ENCODE data around the gene ABCC1. TPM values are rescaled to one million over a fixed set of nuclear protein-coding genes. Genes with fewer than 3 reads are reported as not detected.
A peak's percentile ranks its signal among the peaks of the same experiment; 100 is the strongest.

The ABCC1 gene
- total RNA-seq, 1 experiment from 2014 or later: 23.6 TPM

DNA sequence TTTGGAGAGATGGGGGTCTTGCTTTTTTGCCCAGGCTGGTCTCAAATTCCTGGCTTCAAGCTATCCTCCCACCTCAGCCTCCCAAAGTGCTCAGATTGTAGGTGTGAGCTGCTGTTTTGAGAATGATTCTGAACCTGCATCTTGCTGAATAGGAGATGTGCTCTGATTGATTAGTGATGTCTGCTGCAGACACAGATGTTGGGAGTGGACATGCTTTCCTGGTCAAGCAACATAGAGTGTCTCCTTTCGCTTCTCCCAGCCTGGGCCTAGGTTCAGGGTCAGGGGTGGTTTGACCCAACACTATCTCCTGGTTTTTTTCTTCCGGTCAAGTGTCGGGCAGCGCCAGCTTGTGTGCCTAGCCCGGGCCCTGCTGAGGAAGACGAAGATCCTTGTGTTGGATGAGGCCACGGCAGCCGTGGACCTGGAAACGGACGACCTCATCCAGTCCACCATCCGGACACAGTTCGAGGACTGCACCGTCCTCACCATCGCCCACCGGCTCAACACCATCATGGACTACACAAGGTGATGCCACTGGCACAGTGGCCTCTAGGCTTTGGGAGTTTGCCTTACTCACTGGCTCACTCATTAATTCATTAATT lies 188.7 kb downstream of the ABCC1 start:
- Histone ChIP-seq H3K36me3 (ENCODE audit: insufficient read depth, low read length) (peaks cover 28% of the 10 kb centered on the region; the same call in 1 of the 2 replicates), H3K79me2 (ENCODE audit: low read length) (no peaks in the 10 kb centered on the region), H3K4me3 (ENCODE audit: low read length) (no peak overlapping the region), H3K9me3 (ENCODE audit: low read length) (no peaks in the 10 kb centered on the region), H3K27ac (ENCODE audit: low read length) (no peak overlapping the region), H3K4me1 (ENCODE audit: low read length) (no peaks in the 10 kb centered on the region), H2AFZ (ENCODE audit: low read length) (no peak overlapping the region), H3K27me3 (ENCODE audit: low read length) (no peaks in the 10 kb centered on the region), H4K20me1 (ENCODE audit: insufficient read depth, low read depth, low read length) (no peaks in the 10 kb centered on the region), H3K4me2 (ENCODE audit: low read depth, low read length, poor library complexity, severe bottlenecking) (no peak overlapping the region), H3K9ac (ENCODE audit: low read length) (no peak overlapping the region), H3K9me2 (replicated peaks; ENCODE audit: insufficient read depth, low read length) (no peaks in the 10 kb centered on the region)
- DNase-seq: no peak

DNA sequence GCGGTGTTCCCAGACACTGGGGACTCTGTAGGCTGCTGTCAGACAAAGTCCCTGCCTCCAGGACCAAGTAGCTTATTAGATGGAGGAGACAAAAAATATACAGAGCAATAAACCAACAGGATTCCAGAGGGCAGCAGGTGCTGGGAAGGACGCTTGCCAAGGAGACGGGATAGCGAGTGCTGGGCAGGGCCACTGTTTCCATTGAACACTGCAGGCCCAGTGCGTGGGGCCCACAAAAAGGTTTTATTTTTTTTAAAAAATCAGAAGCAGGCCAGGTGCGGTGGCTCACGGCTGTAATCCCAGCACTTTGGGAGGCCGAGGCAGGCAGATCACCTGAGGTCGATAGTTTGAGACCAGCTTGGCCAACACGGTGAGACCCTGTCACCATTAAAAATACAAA lies 189.6 kb downstream of the ABCC1 start:
- Histone ChIP-seq H4K20me1 (ENCODE audit: insufficient read depth, low read depth, low read length) (no peaks in the 10 kb centered on the region), H2AFZ (ENCODE audit: low read length) (no peak overlapping the region), H3K9me3 (ENCODE audit: low read length) (no peaks in the 10 kb centered on the region), H3K27me3 (ENCODE audit: low read length) (no peaks in the 10 kb centered on the region), H3K36me3 (ENCODE audit: insufficient read depth, low read length) (peaks cover 27% of the 10 kb centered on the region), H3K27ac (ENCODE audit: low read length) (no peak overlapping the region), H3K9me2 (replicated peaks; ENCODE audit: insufficient read depth, low read length) (no peaks in the 10 kb centered on the region), H3K4me2 (ENCODE audit: low read depth, low read length, poor library complexity, severe bottlenecking) (no peak overlapping the region), H3K4me1 (ENCODE audit: low read length) (no peaks in the 10 kb centered on the region), H3K4me3 (ENCODE audit: low read length) (no peak overlapping the region), H3K9ac (ENCODE audit: low read length) (no peak overlapping the region), H3K79me2 (ENCODE audit: low read length) (no peaks in the 10 kb centered on the region)
- DNase-seq: no peak

- no peak overlapping the region for H3K27ac ChIP-seq (ENCODE audit: low read length)
- no peaks in the 10 kb centered on the region for H3K4me1 ChIP-seq (ENCODE audit: low read length)
- DNase-seq: no peak
- H3K9me3 ChIP-seq (ENCODE audit: low read length): no peaks in the 10 kb centered on the region
- no peak overlapping the region for H3K4me3 ChIP-seq (ENCODE audit: low read length)
- H2AFZ ChIP-seq (ENCODE audit: low read length): no peak overlapping the region
- H3K9ac ChIP-seq (ENCODE audit: low read length): no peak overlapping the region
- H3K27me3 ChIP-seq (ENCODE audit: low read length): no peaks in the 10 kb centered on the region
- no peaks in the 10 kb centered on the region for H3K79me2 ChIP-seq (ENCODE audit: low read length)
- no peaks in the 10 kb centered on the region for H4K20me1 ChIP-seq (ENCODE audit: insufficient read depth, low read depth, low read length)
- H3K9me2 ChIP-seq (replicated peaks; ENCODE audit: insufficient read depth, low read length): no peaks in the 10 kb centered on the region
- H3K4me2 ChIP-seq (ENCODE audit: low read depth, low read length, poor library complexity, severe bottlenecking): no peak overlapping the region
- H3K36me3 ChIP-seq (ENCODE audit: insufficient read depth, low read length): peaks cover 26% of the 10 kb centered on the region
These were observed 190.4 kb downstream of the ABCC1 start for GRCh38 chr16:16139806-16140205.

GRCh38 chr16:16140537-16140936 lies 191.1 kb downstream of the ABCC1 start:
- no peaks in the 10 kb centered on the region for H3K27me3 ChIP-seq (ENCODE audit: low read length)

GRCh38 chr16:16141141-16141540 lies 191.7 kb downstream of the ABCC1 start:
- no peaks in the 10 kb centered on the region for H4K20me1 ChIP-seq (ENCODE audit: insufficient read depth, low read depth, low read length)
- no peak overlapping the region for H3K9ac ChIP-seq (ENCODE audit: low read length)
- peaks cover 23% of the 10 kb centered on the region for H3K36me3 ChIP-seq (ENCODE audit: insufficient read depth, low read length)
- no peak overlapping the region for H3K4me3 ChIP-seq (ENCODE audit: low read length)
- no peaks in the 10 kb centered on the region for H3K9me3 ChIP-seq (ENCODE audit: low read length)
- H3K9me2 ChIP-seq (replicated peaks; ENCODE audit: insufficient read depth, low read length): no peaks in the 10 kb centered on the region
- no peaks in the 10 kb centered on the region for H3K79me2 ChIP-seq (ENCODE audit: low read length)
- DNase-seq: no peak
- no peak overlapping the region for H3K4me2 ChIP-seq (ENCODE audit: low read depth, low read length, poor library complexity, severe bottlenecking)
- H3K4me1 ChIP-seq (ENCODE audit: low read length): no peaks in the 10 kb centered on the region
- no peak overlapping the region for H3K27ac ChIP-seq (ENCODE audit: low read length)
- H2AFZ ChIP-seq (ENCODE audit: low read length): no peak overlapping the region
- no peaks in the 10 kb centered on the region for H3K27me3 ChIP-seq (ENCODE audit: low read length)

More at GRCh38 chr16:16140537-16140936, 191.1 kb downstream of the ABCC1 start:
- DNase-seq: no peak
- H4K20me1 ChIP-seq (ENCODE audit: insufficient read depth, low read depth, low read length): no peaks in the 10 kb centered on the region
- no peaks in the 10 kb centered on the region for H3K9me2 ChIP-seq (replicated peaks; ENCODE audit: insufficient read depth, low read length)
- H3K4me2 ChIP-seq (ENCODE audit: low read depth, low read length, poor library complexity, severe bottlenecking): no peak overlapping the region
- no peak overlapping the region for H2AFZ ChIP-seq (ENCODE audit: low read length)
- H3K4me1 ChIP-seq (ENCODE audit: low read length): no peaks in the 10 kb centered on the region
- H3K9ac ChIP-seq (ENCODE audit: low read length): no peak overlapping the region
- H3K27ac ChIP-seq (ENCODE audit: low read length): no peak overlapping the region
- H3K9me3 ChIP-seq (ENCODE audit: low read length): no peaks in the 10 kb centered on the region
- no peaks in the 10 kb centered on the region for H3K79me2 ChIP-seq (ENCODE audit: low read length)
- H3K4me3 ChIP-seq (ENCODE audit: low read length): no peak overlapping the region
- peaks cover 26% of the 10 kb centered on the region for H3K36me3 ChIP-seq (ENCODE audit: insufficient read depth, low read length)

DNA sequence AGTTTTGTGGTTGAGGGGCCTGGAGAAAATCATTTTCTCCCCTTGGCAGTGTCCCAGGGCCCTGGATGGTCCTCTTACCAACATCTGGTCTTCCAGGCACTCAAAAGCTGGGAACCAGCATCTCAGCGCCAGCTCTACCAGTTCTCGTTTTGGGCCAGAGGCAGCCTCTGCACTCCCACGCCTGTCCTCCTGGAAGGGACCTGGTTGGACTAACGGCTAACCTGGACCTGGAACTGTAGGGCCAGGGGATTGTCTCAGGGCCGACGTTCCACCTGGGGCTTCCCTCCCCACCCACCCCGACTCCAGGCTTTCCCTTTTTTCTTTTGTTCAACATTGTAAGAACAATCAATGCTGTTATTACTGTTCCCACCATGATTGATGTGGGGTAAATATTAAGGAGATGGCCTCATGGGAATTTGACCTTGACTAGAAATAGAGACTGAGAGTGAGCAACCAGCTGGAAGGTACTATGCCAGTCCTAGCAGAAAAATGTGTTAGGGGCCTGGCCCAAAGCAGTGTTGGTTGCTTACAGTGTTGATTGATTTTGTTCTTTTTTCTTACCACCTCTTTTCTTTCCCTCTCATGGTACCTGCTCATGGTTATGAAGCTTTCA lies 192.5 kb downstream of the ABCC1 start:
- no peak for DNase-seq
- H3K27ac ChIP-seq (ENCODE audit: low read length): no peak overlapping the region
- no peaks in the 10 kb centered on the region for H4K20me1 ChIP-seq (ENCODE audit: insufficient read depth, low read depth, low read length)
- H2AFZ ChIP-seq (ENCODE audit: low read length): no peak overlapping the region
- H3K27me3 ChIP-seq (ENCODE audit: low read length): no peaks in the 10 kb centered on the region
- no peaks in the 10 kb centered on the region for H3K4me1 ChIP-seq (ENCODE audit: low read length)
- H3K9me2 ChIP-seq (replicated peaks; ENCODE audit: insufficient read depth, low read length): no peaks in the 10 kb centered on the region
- H3K4me3 ChIP-seq (ENCODE audit: low read length): no peak overlapping the region
- H3K9me3 ChIP-seq (ENCODE audit: low read length): no peaks in the 10 kb centered on the region
- H3K36me3 ChIP-seq (ENCODE audit: insufficient read depth, low read length): peaks cover 22% of the 10 kb centered on the region
- no peaks in the 10 kb centered on the region for H3K79me2 ChIP-seq (ENCODE audit: low read length)
- no peak overlapping the region for H3K9ac ChIP-seq (ENCODE audit: low read length)
- no peak overlapping the region for H3K4me2 ChIP-seq (ENCODE audit: low read depth, low read length, poor library complexity, severe bottlenecking)

DNA sequence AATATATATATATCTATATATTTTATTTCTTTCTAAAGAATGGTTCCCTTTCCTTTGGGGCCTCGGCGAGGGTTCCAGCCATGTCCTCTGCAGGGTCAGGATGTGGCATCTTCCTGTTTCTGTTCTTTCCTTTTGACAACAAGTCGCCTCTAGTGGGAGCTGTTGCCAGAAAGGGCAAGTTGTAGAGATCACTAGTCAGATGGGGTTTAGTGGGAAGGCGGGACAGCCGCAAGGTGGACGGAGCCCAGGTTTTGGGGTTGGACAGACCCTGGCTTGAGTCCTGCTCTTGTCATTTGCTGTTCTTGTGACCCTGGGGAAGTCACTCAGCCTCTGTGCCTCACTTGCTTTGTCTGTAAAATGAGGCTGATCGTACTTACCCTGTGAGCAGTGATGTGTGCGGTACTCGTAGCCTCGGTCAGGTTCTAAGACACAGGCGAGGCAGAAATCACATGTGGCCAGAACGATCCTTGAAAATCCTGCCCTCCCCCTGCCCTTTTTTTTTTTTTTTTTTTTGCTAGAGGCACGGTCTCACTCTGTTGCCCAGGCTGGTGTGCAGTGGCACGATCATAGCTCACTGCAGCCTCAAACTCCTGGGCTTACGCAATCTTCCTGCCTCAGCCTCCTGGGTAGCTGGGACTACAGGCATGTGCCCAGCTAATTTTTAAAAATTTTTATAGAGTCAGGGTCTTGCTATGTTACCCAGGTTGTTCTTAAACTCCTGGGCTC lies 193.8 kb downstream of the ABCC1 start:
- Histone ChIP-seq H3K27ac (ENCODE audit: low read length) (no peak overlapping the region), H3K79me2 (ENCODE audit: low read length) (no peaks in the 10 kb centered on the region), H3K36me3 (ENCODE audit: insufficient read depth, low read length) (peaks cover 15% of the 10 kb centered on the region), H2AFZ (ENCODE audit: low read length) (no peak overlapping the region), H3K4me1 (ENCODE audit: low read length) (no peaks in the 10 kb centered on the region), H3K4me2 (ENCODE audit: low read depth, low read length, poor library complexity, severe bottlenecking) (no peak overlapping the region), H4K20me1 (ENCODE audit: insufficient read depth, low read depth, low read length) (no peaks in the 10 kb centered on the region), H3K4me3 (ENCODE audit: low read length) (no peak overlapping the region), H3K9me2 (replicated peaks; ENCODE audit: insufficient read depth, low read length) (no peaks in the 10 kb centered on the region), H3K9ac (ENCODE audit: low read length) (no peak overlapping the region), H3K27me3 (ENCODE audit: low read length) (no peaks in the 10 kb centered on the region), H3K9me3 (ENCODE audit: low read length) (no peaks in the 10 kb centered on the region)
- peak; percentile 69 for DNase-seq

GRCh38 chr16:16143931-16144330 lies 194.5 kb downstream of the ABCC1 start:
- H3K9me3 ChIP-seq (ENCODE audit: low read length): no peaks in the 10 kb centered on the region
- DNase-seq: no peak
- no peaks in the 10 kb centered on the region for H3K4me1 ChIP-seq (ENCODE audit: low read length)
- no peak overlapping the region for H3K27ac ChIP-seq (ENCODE audit: low read length)
- no peaks in the 10 kb centered on the region for H3K27me3 ChIP-seq (ENCODE audit: low read length)
- H3K9ac ChIP-seq (ENCODE audit: low read length): no peak overlapping the region
- H3K9me2 ChIP-seq (replicated peaks; ENCODE audit: insufficient read depth, low read length): no peaks in the 10 kb centered on the region
- H3K36me3 ChIP-seq (ENCODE audit: insufficient read depth, low read length): peaks cover 11% of the 10 kb centered on the region
- no peaks in the 10 kb centered on the region for H4K20me1 ChIP-seq (ENCODE audit: insufficient read depth, low read depth, low read length)
- no peaks in the 10 kb centered on the region for H3K79me2 ChIP-seq (ENCODE audit: low read length)
- H3K4me2 ChIP-seq (ENCODE audit: low read depth, low read length, poor library complexity, severe bottlenecking): no peak overlapping the region
- H3K4me3 ChIP-seq (ENCODE audit: low read length): no peak overlapping the region
- no peak overlapping the region for H2AFZ ChIP-seq (ENCODE audit: low read length)

Data from Karpas-422 (cell line).